DND-41 (cell line): Measurements from ENCODE around the gene PACS2.

ENCODE experiments used
- CTCF ChIP-seq: IDR thresholded peaks from 2 replicates; pipeline ENCODE4 v1.5.1; 2012; ENCODE audit warnings: borderline replicate concordance, low read length, moderate library complexity, mild to moderate bottlenecking; ENCODE audit not compliant: poor library complexity, severe bottlenecking; ENCODE audit errors: extremely low read depth
- EZH2 ChIP-seq: IDR thresholded peaks from 3 replicates; pipeline ENCODE4 v1.6.1; 2012; ENCODE audit warnings: borderline replicate concordance, low read depth, mild to moderate bottlenecking, moderate library complexity, low read length, inconsistent platforms; ENCODE audit not compliant: severe bottlenecking

- TF ChIP-seq CTCF, result no peak
- no peak for TF ChIP-seq EZH2
Measured at GRCh38 chr14:105426416-105427130, 112.0 kb downstream of the PACS2 start.
